GM19035 (cell line): ENCODE results near the gene NET1.

Experiments used
- ATAC-seq: cut with Tn5 transposase; IDR thresholded peaks from one replicate; pipeline ENCODE4 v1.9.1; 2021; ENCODE audit not compliant: unreplicated experiment

Gene NET1

DNA sequence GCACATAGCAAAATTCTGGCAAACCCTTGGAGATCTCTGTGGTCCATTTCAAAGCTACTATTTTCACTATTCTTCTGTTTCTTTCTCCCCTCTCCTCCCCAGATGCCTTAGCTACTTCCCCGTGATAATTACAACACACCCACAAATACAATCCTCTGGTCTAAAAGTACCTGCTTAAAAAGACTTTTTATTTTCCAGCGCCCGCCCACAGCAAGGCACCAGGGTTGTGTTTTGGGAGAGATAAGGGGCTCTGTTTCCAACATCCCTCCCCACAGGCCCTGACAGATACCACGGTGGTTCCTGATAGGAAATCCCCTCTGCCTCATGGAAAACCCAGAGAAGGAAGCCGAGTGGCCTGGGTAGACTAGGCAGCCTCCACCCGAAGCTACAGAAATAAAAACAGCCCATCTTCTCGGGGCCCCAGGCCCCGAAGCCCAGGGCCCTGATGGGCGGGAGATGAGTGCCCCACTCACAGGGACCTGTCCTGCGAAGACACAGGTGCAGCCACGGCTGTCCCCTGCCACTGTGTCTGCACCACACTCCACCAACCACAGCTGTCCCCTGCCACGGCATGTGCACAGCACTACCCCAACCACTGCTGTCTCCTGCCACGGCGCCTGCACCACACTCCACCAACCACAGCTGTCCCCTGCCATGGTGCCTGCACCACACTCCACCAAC lies 67.3 kb downstream of the NET1 start:
- no peak for ATAC-seq

DNA sequence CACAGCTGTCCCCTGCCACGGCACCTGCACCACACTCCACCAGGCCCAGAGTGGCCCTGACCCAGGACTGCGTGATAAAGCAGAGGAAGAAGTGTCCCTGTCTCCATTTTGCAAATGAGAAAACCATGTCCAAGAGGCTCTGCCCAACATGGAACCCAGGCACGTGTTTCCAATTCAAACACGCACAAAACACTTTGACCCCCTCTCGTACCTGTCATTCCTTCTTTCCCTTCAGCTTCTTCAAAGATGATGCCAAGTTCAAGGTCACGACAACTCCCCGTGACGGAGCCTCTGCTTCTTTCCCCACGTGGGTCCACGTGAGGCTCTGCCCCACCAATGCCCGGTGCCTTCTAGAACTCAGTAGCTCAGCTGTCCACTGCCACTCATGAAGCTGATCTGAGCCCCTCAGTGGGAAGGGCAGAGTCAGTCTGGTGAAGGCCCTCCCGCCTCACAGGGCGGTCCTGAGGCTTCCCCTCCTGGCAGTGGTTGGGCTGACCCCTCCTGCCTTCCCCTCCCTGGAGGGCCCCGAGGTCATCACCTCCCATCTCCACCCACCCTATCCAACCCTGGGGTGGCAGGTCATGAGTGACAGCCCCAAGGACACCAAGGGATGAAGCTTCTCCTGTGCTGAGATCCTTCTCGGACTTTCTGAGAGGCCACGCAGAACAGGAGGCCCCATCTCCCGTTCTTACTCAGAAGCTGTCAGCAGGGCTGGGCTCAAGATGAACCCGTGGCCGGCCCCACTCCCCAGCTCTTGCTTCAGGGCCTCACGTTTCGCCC lies 68.0 kb downstream of the NET1 start:
- ATAC-seq, result no peak

DNA sequence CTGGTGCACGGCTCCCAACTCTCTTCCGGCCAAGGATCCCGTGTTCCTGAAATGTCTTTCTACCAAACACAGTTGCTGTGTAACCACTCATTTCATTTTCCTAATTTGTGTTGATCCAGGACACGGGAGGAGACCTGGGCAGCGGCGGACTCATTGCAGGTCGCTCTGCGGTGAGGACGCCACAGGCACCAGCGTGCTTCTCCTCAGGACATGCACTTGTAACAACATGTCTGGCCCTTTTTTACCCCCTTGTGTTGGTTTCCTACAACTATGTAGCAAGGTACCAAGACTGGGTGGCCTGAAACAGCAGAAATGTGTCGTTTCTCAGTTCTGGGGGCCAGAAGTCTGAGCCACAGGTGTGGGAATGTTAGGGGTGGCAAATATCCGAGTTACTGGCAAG lies 68.8 kb downstream of the NET1 start:
- no peak for ATAC-seq

DNA sequence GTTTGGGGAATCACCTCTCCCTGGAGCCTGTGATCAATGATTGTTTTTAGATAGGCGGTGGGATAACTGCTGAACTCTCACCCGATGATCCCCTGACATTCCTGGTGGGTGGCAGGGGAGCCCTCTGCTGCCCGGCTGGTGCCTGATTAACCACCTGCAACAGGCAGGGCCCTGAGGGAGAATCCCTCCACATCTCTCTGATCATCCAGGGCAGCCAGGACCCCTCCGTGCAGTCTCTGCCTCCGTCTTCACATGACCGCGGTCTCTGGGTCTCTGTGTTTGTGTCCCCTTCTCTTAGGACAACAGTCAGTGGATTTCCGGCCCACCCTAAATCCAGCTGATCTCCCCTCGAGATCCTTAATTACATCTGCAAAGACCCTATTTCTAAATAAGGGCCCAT lies 69.7 kb downstream of the NET1 start:
- ATAC-seq, result no peak

GRCh38 chr10:5484205-5484604 lies 71.8 kb downstream of the NET1 start:
- ATAC-seq, result no peak

DNA sequence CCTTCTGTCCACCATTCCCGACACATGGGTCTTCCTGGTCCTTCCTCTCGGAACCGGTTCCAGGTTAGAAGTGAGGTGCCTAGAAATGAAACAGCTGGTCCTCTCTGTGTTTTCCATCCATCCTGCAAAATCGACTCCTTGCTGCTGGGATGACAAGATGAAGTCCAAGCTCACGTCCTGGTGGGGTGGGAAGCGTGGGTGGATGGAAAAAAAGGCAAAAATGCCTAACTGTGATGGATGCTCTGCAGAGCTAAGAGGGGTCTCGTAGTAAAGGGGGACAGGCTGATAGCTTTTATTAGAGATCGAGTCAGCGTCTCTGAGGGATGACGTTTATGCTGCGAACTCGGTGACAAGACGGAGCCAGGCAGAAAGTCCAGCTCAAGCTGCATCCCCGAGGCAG lies 72.9 kb downstream of the NET1 start:
- no peak for ATAC-seq

DNA sequence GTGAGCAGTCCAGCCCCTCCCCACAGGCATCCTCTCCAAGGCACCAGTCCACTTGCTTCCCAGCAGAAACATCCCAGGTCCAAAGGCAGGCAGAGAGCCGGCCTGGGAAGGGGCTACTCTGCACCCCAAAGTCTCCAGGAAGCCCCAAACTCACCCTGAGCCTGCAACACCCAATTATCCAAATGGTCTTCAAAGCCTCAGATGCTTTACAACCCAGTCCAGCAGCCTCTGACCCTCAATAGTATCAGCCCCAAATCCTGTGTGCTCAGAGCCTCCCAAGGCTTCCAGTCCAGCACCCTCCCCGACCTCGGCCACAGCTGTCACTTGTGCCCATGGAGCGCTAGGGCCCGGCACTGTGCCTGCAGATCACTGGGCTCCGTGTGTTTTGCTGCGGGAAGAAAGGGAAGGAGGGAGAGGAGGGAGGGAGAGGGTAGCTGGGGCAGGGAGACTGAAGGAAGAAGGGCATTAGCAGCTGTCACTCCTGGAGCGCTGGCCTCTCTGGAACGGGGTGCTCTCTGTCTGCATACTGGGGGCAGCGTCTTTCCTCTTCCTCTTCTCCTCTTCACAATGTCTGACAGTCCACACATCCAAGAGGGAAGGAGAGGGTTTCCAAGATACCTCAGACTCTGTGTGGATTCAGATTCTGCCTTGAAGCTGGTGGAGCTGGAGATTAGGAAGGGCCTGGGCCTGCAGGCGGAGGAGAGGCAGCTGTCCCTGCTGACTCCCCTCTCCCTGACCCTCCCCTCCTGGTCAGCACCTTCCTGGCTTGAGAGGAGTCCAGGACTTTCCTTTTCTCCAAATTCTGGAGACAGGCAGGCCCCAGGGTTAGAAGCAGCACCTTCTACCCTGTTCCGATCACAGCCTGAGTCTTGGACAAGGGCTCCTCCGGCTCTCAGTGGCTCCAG lies 73.8 kb downstream of the NET1 start:
- ATAC-seq, result no peak

DNA sequence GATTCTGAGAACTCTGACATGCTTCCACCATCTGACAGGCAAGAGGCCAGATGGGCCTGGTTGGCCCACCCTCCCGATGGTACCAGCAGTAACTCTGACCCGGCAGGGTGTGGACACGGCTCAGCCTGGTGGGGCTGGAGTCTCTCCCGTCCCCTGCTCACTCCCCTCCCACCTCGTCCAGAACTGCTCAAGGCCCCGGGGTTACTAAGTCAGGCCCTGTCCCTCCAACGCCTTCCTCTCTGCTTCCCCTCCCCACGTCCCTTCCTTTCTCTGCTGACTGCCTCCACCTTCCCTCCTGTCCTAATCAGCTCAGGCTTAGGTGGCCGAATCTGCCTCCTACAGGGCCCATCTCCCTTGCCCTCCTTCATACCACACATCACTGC lies 74.5 kb downstream of the NET1 start:
- no peak for ATAC-seq

DNA sequence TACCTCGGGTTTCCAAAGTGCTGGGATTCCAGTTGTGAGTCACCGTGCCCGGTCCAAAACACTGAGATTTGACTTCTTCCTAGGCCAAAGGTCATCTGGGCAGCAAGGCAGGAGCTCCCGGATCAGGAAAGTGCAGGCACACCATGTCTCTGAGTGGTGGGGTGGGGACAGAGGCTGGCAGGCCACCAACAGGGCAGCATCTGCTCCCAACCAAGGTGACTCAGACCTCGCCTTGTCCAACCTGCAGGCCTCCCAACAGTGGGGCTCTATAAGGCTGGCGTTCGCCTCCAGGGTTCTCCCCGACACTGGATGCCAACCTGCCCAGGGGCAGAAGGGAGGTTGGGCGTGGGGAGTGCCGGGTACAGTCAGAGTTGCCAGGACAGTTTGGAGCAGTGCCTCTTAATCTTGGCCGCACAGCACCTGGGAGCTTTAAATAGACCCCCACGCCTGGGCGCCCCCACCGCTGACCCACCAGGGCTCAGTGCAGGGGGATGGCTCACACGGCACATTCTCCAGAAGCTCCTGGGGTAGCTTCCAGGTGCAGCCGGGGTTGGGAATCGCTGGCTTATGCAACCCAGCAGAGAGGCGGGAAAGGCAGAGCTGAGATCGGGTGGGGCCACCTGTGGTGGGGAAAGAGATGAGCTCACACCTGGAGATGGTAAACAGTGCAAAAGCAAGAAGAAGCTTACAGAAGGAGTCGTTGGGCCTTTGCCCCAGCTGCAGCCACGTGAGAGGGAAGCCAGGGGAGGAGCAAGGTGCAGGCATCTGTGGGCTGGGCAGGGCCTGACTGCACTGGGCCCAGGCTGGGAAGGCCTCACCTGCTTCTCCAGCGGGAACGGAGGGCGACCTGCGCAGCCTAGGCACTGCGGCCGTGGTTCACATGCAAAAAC lies 76.2 kb downstream of the NET1 start:
- ATAC-seq, result no peak

- no peak for ATAC-seq
Observed at GRCh38 chr10:5490032-5490431, 77.7 kb downstream of the NET1 start.

DNA sequence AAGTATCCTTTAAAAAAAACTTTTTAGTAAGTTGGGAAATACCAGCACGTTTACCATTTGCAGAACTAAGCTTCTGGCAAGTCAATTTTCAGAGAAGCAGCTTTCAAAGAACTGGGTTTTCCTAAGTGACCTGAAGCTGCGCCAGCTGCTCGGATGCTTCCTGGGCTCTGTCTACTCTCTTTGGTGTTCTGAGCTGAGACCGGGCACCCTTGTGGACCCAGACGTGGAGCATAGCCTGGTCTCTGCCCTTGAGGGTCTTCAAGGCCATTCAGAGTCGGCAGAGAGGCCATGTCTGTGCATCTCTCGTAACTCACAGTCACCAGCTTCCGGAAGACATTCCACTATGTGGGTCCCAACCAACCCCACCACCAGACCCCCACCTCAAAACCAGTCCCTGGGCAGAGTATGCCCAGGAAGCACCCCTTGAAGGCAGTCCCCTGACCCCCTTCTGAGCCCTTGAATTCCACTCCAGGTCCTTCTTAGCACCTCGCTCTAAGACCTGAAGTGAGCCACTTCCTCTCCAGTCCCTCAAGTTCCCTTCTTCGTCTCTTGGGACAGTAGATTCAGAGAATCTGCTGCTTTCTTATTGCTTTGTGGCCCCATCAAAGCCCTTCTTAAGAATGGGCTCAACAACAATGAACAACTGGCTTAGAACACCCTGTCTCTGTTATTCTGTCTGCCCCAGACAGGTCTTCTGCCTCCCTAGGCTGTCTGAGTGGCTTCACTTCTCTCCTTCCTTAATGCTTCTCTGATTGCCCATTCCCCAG lies 78.5 kb downstream of the NET1 start:
- ATAC-seq, result no peak

GRCh38 chr10:5491477-5491876 lies 79.1 kb downstream of the NET1 start:
- ATAC-seq, result no peak

- no peak for ATAC-seq
Observed at GRCh38 chr10:5492322-5492855, 80.0 kb downstream of the NET1 start.

GRCh38 chr10:5492929-5493576 lies 80.7 kb downstream of the NET1 start:
- no peak for ATAC-seq

DNA sequence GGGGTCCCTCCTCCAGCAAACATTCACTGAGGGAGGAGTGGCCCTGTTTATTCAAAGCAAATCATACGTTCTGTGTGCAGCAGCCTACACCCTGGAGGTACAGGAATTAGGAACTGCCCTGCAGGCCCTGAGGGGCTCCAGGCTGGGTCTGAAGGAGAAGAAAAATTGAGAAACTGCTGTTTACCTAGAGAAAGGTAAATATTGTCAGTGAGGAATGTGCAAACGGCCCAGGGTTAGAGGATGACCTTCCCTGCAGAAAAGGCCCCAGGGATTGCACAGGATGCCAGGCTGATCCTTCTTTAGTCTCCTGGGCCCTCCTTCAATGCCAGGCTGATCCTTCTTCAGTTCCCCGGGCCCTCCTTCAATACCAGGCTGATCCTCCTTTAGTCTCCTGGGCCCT lies 81.3 kb downstream of the NET1 start:
- ATAC-seq, result no peak

GRCh38 chr10:5494611-5495010 lies 82.3 kb downstream of the NET1 start:
- no peak for ATAC-seq

DNA sequence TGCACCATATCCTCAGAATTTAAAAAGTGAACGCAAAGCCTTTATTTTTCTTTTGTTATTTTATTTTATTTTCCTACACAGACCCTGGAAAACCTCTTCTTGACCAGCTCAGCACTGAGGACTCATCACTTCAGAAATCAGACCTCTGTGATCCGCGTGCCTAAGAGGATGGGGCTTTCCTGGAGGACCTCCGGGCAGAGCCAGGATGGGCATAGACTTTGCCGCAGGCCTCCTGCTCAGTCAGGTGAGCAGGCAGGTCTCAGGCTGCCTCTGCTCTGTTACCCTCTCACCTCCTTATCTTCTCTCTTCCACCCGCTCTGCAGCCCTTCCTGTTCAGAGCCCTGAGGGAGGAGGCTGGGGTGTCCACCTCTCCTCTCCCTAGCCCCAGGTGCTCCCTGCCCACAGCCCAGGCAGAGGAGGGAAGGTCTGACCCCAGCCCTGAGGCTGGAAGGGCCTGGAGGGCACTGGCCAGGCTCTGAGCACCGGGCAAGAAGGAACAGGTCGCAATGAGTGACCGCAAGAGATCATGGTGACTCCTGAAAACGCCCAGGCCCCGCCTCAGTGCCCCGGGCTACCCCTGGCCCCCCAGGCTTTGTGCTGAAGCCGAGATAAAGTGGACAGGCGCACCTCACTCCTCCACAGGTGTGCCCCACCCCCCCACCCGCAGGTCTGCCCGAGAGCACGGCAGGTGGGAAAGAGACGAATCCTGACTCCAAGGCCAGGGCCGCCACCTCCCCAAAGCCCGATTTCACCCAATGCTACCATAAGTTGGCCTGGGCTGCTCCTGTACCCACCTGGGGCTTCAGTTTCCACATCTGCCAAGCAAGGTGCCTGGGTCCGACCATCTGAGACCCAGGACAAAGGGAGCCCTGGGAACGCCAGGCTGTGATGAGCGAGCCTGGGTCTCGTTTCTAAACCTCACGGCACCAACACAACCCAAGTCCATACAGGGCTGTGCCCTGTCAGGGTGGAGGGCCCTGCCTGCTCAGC lies 84.2 kb downstream of the NET1 start:
- no peak for ATAC-seq

DNA sequence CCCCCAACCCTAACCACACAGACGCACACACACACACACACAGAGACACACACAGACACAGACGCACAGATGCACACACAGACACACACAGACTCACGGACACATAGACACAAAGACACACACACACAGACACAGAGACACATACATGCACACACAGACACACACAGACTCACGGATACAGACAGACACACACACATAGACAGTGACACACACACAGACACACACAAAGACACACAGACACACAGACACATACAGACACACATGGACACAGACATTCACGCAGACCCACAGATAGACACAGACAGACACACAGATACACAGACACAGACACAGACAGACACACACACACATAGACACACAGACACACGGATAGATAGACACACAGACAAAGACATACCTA lies 84.9 kb downstream of the NET1 start:
- ATAC-seq, result no peak
